AG10803 (cell line): ENCODE measurements around the gene SLC10A6.

ENCODE experiments used
- DNase-seq: peaks from one replicate; pipeline ENCODE4 v3.0.0; 2010; ENCODE audit warnings: low read depth
- H3K4me3 ChIP-seq: 2 replicates; pipeline ENCODE4 v1.5.1; 2011; ENCODE audit warnings: mild to moderate bottlenecking, low read length, control low read depth
- TF ChIP-seq, protein P1 (sequence below): conservative IDR thresholded peaks from 2 replicates; pipeline ENCODE4 v1.5.1; 2011; ENCODE audit warnings: mild to moderate bottlenecking, low read length, control low read depth, inconsistent platforms

The SLC10A6 gene

DNA sequence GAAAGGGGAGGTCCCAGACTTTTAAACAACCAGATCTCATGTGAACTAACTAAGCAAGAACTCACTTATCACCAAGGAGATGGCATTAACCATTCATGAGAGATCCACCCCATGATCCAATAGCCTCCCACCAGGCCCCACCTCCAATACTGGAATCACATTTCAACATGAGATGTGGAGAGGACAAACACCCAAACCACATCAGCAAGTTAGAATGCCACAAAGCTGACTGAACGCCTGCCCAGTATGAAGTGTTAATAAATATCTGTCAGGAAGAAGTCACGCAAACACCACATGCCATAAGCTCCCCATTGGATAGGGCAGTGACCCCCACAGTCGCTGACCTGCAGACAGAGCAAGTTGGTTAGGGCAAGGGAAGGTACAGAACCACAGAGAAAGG is 14.3 kb downstream of the SLC10A6 start:
- H3K4me3 ChIP-seq = no peak overlapping the region
- TF ChIP-seq, protein P1, sequence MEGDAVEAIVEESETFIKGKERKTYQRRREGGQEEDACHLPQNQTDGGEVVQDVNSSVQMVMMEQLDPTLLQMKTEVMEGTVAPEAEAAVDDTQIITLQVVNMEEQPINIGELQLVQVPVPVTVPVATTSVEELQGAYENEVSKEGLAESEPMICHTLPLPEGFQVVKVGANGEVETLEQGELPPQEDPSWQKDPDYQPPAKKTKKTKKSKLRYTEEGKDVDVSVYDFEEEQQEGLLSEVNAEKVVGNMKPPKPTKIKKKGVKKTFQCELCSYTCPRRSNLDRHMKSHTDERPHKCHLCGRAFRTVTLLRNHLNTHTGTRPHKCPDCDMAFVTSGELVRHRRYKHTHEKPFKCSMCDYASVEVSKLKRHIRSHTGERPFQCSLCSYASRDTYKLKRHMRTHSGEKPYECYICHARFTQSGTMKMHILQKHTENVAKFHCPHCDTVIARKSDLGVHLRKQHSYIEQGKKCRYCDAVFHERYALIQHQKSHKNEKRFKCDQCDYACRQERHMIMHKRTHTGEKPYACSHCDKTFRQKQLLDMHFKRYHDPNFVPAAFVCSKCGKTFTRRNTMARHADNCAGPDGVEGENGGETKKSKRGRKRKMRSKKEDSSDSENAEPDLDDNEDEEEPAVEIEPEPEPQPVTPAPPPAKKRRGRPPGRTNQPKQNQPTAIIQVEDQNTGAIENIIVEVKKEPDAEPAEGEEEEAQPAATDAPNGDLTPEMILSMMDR = no peak
- DNase-seq = peak; percentile 85

- no peak overlapping the region for H3K4me3 ChIP-seq
- TF ChIP-seq, protein P1 = no peak
- DNase-seq = no peak
These were observed 15.6 kb downstream of the SLC10A6 start for GRCh38 chr4:86833615-86834014.

GRCh38 chr4:86831262-86832130 is 17.7 kb downstream of the SLC10A6 start:
- TF ChIP-seq, protein P1 = no peak
- no peak overlapping the region for H3K4me3 ChIP-seq
- DNase-seq = peak; percentile 94

DNA sequence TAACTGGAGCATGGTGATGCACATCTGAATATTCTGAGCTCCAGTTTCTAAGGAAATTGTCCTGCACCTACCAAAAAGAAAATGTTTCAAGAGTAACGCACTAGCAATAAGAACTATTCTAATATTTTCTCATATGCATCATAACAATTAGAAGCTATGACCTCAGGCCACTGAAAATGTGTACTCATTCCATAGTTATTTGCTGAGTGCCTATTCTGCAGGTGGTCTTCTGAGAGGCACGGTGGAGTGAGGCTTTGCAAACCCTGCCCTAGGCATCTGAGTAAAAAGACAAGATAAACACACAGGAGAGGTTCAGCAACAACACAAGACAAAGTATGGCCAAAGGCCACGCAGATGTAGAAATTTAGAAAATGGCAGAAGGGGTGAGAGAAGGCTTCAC is 23.7 kb downstream of the SLC10A6 start:
- DNase-seq = no peak
- TF ChIP-seq, protein P1 = no peak
- no peak overlapping the region for H3K4me3 ChIP-seq

- no peak overlapping the region for H3K4me3 ChIP-seq
- no peak for DNase-seq
- TF ChIP-seq, protein P1 = no peak
These were observed 27.0 kb downstream of the SLC10A6 start for GRCh38 chr4:86822136-86822535.

DNA sequence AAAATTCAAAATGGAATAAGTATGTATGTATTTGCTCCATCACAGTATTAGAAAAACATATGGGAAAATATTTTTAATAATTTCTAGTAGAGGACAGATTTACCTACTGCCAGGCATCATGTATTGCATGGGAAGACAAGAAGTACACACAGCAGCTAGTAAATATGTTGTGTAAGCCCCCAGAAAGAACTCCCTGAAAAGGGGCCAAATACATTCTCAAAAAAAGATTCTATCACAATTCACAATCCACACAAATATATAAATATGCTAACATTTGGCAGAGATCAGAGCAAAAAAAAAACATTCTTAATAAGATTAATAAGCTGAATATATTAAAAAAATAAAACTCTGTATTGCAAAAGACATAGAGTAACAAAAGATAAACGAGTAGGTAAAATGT is 28.0 kb downstream of the SLC10A6 start:
- TF ChIP-seq, protein P1 = no peak
- no peak overlapping the region for H3K4me3 ChIP-seq
- DNase-seq = no peak

GRCh38 chr4:86819561-86819960 is 29.6 kb downstream of the SLC10A6 start:
- no peak overlapping the region for H3K4me3 ChIP-seq
- DNase-seq = no peak
- TF ChIP-seq, protein P1 = no peak
